Stimulated activated CD4-positive, alpha-beta T cell treated with anti-CD3 and anti-CD28 coated beads, Interleukin-1b, Interleukin-23, amount 100 ng/mL, for 4 hours (primary cell): ENCODE measurements around the gene LCN10.
"Not testable (repeated sequence)": the region's sequence is repeated elsewhere in the genome, so short reads cannot be mapped to it uniquely, and the experiment has no call there.

Source experiments
- DNase-seq, 2 donors: peaks; one replicate each; pipeline ENCODE4 v3.0.0-alpha.2; 2020; ENCODE audit warnings: low read depth in 2 of 2

Gene LCN10

GRCh38 chr9:136742591-136743391 lies at the start of gene LCN10:
Gene LCN10, minus strand, starts transcription at chr9:136742940. Its CDS starts 37 bp downstream, at chr9:136742903.
- DNase-seq: no peak

- peak; percentile 43 to 53 for DNase-seq
Measured at GRCh38 chr9:136791516-136792276, 49.0 kb upstream of the LCN10 start.

DNA sequence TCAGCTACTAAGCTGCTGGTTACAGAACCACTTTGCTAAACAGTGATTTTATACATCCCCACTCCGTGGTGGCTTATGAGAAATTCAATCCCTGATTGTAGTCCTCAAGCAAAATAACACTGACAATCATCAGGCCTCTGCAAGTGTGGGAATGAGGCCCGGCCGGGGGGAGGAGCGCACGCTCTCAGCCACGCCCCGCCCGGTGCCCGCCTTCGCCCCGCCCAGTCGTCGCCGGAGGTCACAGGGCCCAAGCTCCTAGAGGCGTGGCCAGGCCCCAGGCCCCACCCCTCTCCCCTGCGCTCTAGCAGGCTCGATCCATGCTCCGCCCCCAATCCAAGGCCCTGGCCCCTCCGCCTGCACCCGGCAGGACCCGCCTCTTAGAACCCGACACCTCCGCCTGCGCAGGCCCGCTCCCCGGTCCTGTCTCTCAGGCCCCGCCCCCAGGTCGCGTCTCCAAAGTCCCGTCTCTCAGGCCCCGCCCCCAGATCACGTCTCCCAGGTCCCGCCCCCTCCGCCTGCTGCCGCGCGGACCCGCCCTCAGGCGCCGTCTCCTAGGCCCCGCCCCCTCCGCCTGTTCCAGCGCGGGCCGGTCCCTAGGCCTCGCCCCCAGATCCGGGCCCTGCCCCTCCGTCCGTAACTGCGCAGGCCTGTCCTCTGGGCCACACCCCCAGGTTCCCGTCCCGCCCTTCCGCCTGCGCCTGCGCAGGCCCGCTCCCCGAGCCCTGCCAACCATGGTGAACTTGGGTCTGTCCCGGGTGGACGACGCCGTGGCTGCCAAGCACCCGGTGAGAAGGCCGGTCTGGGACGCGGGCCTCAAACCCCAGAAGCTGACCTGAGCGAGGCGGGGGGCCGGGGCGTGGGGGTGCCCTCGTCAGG lies 48.1 kb upstream of the LCN10 start, which contains the start of gene TMEM141:
Gene TMEM141, plus strand, starts transcription at position 705 of the 876 bp plus-strand sequence. Its CDS starts 27 bp downstream, at position 732.
- peak; percentile 99 to 100 for DNase-seq

DNA sequence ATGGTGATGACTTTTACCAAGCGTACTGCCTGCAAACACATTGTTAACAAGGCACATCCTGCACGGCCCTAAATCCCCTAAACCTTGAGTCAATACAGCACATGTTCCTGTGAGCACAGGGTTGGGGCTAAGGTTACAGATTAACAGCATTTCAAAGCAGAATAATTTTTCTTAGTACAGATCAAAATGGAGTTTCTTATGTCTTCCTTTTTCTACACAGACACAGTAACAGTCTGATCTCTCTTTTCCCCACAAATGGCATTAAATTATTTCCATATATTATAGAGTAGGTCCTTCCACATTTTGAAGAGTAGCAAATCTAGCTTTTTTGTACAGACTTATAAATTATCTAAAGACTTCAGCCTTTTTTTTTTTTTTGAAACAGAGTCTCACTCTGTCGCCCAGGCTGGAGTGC lies 46.8 kb upstream of the LCN10 start:
- DNase-seq: no peak

DNA sequence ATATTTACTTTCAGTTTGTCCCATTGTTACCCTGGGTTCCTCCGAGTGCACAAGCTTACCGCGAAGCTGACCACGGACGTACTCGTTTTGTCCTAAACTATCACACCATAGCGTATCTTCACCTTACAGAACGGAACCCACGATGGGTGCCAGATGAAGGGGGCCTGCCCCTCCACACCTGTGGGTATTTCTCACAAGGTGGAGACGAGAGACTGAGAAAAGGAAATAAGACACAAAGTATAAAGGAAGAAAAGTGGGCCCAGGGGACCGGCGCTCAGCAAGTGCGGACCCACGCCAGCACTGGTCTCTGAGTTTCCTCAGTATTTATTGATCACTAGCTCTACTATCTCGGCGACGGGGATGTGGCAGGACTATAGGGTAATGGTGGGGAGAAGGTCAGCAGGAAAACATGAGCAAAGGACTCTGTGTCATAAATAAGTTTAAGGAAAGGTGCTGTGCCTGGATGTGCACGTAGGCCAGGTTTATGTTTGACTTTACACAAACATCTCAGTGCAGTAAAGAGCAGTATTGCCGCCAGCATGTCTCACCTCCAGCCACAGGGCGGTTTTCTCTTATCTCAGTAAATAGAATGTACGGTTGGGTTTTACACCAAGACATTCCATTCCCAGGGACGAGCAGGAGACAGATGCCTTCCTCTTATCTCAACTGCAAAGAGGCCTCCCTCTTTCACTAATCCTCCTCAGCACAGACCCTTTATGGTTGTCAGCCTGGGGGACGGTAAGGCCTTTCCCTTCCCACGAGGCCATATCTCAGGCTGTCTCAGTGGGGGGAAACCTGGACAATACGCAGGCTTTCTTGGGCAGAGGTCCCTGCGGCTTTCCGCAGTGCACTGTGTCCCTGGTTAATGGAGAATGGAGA lies 46.1 kb upstream of the LCN10 start:
- DNase-seq: not testable (repeated sequence)

- DNase-seq: peak; percentile 32 to 61
Measured at GRCh38 chr9:136787690-136788400, 45.1 kb upstream of the LCN10 start.

- DNase-seq: not testable (repeated sequence)
Measured at GRCh38 chr9:136786983-136787382, 44.2 kb upstream of the LCN10 start.

- no peak for DNase-seq
Measured at GRCh38 chr9:136786451-136786850, 43.7 kb upstream of the LCN10 start.

DNA sequence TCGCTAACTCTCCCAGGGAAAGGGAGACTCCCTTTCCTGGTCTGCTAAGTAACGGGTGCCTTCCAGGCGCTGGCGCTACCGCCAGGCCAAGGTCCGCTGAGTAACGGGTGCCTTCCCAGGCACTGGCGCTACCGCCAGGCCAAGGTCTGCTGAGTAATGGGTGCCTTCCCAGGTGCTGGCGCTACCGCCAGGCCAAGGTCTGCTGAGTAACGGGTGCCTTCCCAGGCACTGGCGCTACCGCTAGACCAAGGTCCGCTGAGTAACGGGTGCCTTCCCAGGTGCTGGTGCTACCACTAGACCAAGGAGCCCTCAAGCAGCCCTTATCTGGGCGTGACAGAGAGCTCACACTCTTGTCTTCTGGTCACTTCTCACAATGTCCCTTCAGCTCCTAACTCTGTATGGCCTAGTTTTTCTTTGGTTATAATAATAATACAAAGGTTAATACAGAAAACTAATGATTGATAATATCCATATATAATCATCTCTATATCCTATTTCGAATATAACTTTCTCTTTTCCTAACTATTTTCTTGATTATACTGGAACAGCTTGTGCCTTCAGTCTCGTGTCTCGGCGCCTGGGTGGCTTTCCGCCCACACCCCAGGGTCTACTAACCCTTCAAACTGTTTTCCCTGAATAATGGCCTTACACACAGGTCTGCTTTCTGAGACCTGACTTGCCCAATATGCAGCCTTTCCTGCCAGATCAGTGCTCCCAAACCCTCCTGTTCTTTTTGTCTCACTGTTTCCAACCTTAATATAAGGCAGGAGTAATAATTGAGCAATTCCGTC lies 43.0 kb upstream of the LCN10 start:
- not testable (repeated sequence) for DNase-seq

DNA sequence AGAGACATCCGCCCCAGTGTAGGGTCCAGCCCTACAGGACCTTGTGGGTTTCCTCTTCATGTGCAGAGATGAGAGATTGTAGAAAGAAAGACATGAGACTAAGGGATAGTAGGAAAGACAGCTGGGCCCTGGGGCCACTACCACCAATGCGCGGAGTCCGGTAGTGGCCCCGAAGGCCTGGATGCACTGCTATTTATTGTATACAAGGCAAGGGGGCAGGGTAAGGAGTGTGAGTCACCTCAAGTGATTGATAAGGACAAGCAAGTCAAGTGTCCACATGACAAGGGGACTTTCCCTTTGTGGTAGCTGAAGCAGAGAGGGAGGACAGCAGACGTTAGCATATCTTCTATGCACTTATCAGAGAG lies 42.2 kb upstream of the LCN10 start:
- DNase-seq: no peak

- DNase-seq: no peak
Measured at GRCh38 chr9:136784249-136784996, 41.7 kb upstream of the LCN10 start.

DNA sequence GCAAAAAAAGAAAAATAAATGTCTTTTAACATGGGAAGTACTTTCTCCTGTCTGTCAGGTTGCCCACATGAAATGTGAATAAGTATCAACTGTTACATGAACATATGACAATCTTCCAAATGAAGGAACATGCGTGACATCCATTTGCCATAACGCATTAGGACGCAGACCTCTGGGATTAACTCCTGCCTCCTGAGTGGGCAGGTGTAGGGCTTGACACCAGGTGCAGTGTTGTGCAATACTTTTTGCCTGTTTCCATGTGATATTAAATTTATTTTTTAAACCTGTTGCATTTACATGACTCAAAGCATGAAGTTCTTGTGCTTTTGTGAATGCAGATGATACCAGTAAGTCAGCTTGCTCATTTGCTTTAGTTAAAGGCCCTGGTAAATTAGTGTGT lies 39.7 kb upstream of the LCN10 start:
- no peak for DNase-seq

DNA sequence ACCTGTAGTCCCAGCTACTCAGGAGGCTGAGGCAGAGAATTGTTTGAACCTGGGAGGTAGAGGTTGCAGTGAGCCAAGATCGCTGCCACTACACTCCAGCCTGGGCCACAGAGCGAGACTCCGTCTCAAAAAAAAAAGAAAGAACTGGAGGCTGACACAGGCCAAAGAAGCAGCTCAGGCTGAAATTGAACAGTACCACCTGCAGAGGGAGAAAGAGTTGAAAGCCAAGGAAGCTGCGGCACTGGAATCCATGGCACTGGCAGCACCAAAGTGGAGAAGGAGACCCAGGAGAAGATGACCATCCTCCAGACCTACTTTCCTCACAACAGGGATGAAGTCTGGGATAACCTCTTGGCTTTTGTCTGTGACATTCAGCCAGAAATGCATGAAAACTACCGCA lies 37.1 kb upstream of the LCN10 start:
- no peak for DNase-seq

GRCh38 chr9:136777359-136777758 lies 34.6 kb upstream of the LCN10 start:
- no peak for DNase-seq

- no peak for DNase-seq
Measured at GRCh38 chr9:136776947-136777346, 34.2 kb upstream of the LCN10 start.

DNA sequence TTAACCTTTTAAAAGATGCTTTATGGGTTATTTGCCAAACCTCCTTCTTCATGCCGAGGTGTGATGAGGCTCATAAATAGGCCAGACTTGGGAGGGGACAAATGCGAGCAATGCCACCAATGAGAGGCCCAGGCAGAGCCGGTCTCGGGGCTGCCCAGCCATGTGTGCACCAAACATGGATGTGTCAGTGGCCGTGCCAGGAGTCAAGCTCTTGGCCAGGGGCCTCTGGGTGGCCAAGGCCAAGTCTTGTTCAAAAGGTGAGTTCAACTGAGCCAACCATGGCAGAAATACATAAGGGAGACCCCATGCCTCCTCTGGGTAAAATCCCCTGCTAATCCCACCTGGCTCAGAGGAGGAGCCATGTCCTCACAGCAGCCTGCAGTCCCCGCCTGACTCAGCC lies 32.5 kb upstream of the LCN10 start:
- DNase-seq: no peak

- no peak for DNase-seq
Measured at GRCh38 chr9:136774416-136775045, 31.8 kb upstream of the LCN10 start.

GRCh38 chr9:136773386-136774044 lies 30.8 kb upstream of the LCN10 start:
- DNase-seq: no peak
